ENCODE data around the gene HAO1. TPM values are rescaled to one million over a fixed set of nuclear protein-coding genes. Genes with fewer than 3 reads are reported as not detected.

The HAO1 gene
- total and polyA plus RNA-seq, 9 donors, result not detected

- intact Hi-C loops (cut with DNase I), result no loop called here
Observed at GRCh38 chr20:7897781-7898364, 42.4 kb downstream of the HAO1 start.

DNA sequence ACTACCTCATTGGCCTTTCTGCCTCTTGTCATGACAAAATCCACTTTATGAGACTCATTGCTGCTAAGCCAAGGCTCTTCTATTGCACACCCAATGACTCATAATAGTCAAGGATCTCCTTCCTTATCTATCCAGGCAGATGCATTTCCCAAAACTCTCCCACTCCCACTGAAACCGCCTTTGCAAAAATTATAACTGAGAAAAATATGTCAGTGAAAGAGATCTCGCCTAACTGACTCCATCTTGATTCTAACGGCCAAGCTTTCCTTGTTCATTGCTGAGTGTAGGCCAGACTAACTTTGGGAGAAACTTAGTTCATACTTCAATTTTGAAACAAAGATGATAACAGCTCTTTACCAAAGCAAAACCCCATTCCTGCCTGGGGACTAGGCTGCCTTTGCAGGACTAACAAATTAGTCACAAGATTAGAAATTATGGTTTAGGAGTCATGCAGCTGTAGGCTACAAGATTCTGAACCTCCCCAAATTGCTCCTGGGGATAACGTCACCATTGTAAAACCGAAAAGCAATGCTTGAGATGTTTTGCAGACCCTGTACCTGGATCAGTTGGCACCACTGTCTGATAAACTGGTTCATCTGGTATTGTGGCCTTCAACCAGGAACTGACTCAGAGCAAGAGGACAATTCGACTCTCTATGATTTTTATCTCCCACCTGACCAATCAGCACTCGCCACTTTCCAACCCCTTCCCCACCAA lies 47.1 kb downstream of the HAO1 start:
- no peak overlapping the region for H3K4me3 ChIP-seq
- no peak for DNase-seq
- no peaks in the 10 kb centered on the region for H3K4me1 ChIP-seq (ENCODE audit: insufficient read depth)
- H3K36me3 ChIP-seq, result no peaks in the 10 kb centered on the region
- no peak overlapping the region for H3K27ac ChIP-seq
- TF ChIP-seq POLR2A (IDR thresholded peaks at IDR 0.05), result no peak
- no peaks in the 10 kb centered on the region for H3K9me3 ChIP-seq
- H3K27me3 ChIP-seq, result no peaks in the 10 kb centered on the region
- WGBS, 3 donors, result 75 to 83% (median 77%) methylated on average over 7 of the region's 7 CpGs
- intact Hi-C loops (cut with DNase I), result no loop called here

More at GRCh38 chr20:7897781-7898364, 42.4 kb downstream of the HAO1 start:
- DNase-seq, result no peak
- no peaks in the 10 kb centered on the region for H3K27me3 ChIP-seq
- H3K4me1 ChIP-seq (ENCODE audit: insufficient read depth), result no peaks in the 10 kb centered on the region
- H3K27ac ChIP-seq, result no peak overlapping the region
- no peaks in the 10 kb centered on the region for H3K36me3 ChIP-seq
- H3K9me3 ChIP-seq, result no peaks in the 10 kb centered on the region
- H3K4me3 ChIP-seq, result no peak overlapping the region
- WGBS, 3 donors, result 79 to 87% (median 85%) methylated on average over 2 of the region's 2 CpGs
- TF ChIP-seq POLR2A (IDR thresholded peaks at IDR 0.05) (no peak), EP300 (IDR thresholded peaks at IDR 0.05) (no peak)
- TF ChIP-seq, protein P1, sequence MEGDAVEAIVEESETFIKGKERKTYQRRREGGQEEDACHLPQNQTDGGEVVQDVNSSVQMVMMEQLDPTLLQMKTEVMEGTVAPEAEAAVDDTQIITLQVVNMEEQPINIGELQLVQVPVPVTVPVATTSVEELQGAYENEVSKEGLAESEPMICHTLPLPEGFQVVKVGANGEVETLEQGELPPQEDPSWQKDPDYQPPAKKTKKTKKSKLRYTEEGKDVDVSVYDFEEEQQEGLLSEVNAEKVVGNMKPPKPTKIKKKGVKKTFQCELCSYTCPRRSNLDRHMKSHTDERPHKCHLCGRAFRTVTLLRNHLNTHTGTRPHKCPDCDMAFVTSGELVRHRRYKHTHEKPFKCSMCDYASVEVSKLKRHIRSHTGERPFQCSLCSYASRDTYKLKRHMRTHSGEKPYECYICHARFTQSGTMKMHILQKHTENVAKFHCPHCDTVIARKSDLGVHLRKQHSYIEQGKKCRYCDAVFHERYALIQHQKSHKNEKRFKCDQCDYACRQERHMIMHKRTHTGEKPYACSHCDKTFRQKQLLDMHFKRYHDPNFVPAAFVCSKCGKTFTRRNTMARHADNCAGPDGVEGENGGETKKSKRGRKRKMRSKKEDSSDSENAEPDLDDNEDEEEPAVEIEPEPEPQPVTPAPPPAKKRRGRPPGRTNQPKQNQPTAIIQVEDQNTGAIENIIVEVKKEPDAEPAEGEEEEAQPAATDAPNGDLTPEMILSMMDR (IDR thresholded peaks at IDR 0.05), result no peak

DNA sequence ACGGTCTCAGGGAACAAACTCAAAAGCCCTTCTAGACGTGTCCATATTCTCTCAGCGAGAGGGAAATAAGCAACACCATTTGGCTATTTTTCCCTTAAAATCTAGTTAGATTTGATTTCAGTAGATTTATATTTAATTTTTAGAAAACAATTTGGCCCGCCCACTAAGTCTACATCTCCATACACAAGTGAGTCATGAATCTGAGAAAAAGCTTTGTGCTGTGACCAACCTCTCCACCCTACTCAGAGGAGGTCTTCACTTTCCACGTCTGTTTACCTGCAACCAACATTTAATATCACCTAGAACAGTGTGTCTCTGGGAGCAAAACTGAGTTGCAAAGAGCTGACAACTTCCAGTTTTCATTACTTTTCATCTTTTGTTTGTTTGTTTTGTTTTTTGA lies 48.6 kb downstream of the HAO1 start:
- H3K4me1 ChIP-seq (ENCODE audit: insufficient read depth), result no peaks in the 10 kb centered on the region
- no peaks in the 10 kb centered on the region for H3K9me3 ChIP-seq
- H3K36me3 ChIP-seq, result no peaks in the 10 kb centered on the region
- no peak overlapping the region for H3K27ac ChIP-seq
- 76 to 86% (median 82%) methylated on average over 5 of the region's 5 CpGs for WGBS, 3 donors
- DNase-seq, result no peak
- intact Hi-C loops (cut with DNase I), result no loop called here
- TF ChIP-seq, protein P1 (IDR thresholded peaks at IDR 0.05), result no peak
- no peak for TF ChIP-seq POLR2A (IDR thresholded peaks at IDR 0.05)
- no peak for TF ChIP-seq EP300 (IDR thresholded peaks at IDR 0.05)
- no peak overlapping the region for H3K4me3 ChIP-seq
- H3K27me3 ChIP-seq, result no peaks in the 10 kb centered on the region

GRCh38 chr20:7889736-7890135 lies 50.5 kb downstream of the HAO1 start:
- H3K4me3 ChIP-seq, result no peak overlapping the region
- DNase-seq, result no peak
- no peaks in the 10 kb centered on the region for H3K36me3 ChIP-seq
- intact Hi-C loops (cut with DNase I), result no loop called here
- no peaks in the 10 kb centered on the region for H3K9me3 ChIP-seq
- 73 to 96% (median 92%) methylated on average over 3 of the region's 3 CpGs for WGBS, 3 donors
- H3K27ac ChIP-seq, result no peak overlapping the region
- TF ChIP-seq EP300 (IDR thresholded peaks at IDR 0.05), result no peak
- TF ChIP-seq, protein P1 (IDR thresholded peaks at IDR 0.05), result no peak
- TF ChIP-seq POLR2A (IDR thresholded peaks at IDR 0.05), result no peak
- no peaks in the 10 kb centered on the region for H3K27me3 ChIP-seq
- H3K4me1 ChIP-seq (ENCODE audit: insufficient read depth), result no peaks in the 10 kb centered on the region

- intact Hi-C loops (cut with DNase I), result no loop called here
- DNase-seq, result no peak
- 84 to 93% (median 86%) methylated on average over 1 of the region's 1 CpG for WGBS, 3 donors
- H3K27ac ChIP-seq, result no peak overlapping the region
- no peak overlapping the region for H3K4me3 ChIP-seq
- no peaks in the 10 kb centered on the region for H3K27me3 ChIP-seq
- no peaks in the 10 kb centered on the region for H3K9me3 ChIP-seq
- H3K36me3 ChIP-seq, result no peaks in the 10 kb centered on the region
- H3K4me1 ChIP-seq (ENCODE audit: insufficient read depth), result no peaks in the 10 kb centered on the region
- no peak for TF ChIP-seq POLR2A (IDR thresholded peaks at IDR 0.05)
- TF ChIP-seq, protein P1 (IDR thresholded peaks at IDR 0.05), result no peak
- TF ChIP-seq EP300 (IDR thresholded peaks at IDR 0.05), result no peak
Observed at GRCh38 chr20:7883741-7884140, 56.5 kb downstream of the HAO1 start.

All from ovary (tissue), 9 donors.